Osteoblast (primary cell): ENCODE data around the gene GPC5. TPM values are rescaled to one million over a fixed set of nuclear protein-coding genes. Genes with fewer than 3 reads are reported as not detected.
"Not testable (repeated sequence)": the region's sequence is repeated elsewhere in the genome, so short reads cannot be mapped to it uniquely, and the experiment has no call there.

Experiments used
- DNase-seq: peaks from one replicate; pipeline ENCODE4 v3.0.0; 2011; ENCODE audit warnings: low spot score, mixed read lengths; ENCODE audit not compliant: insufficient read length; ENCODE audit errors: missing footprints
- H2AFZ ChIP-seq: 2 replicates; pipeline ENCODE4 v1.6.0; 2011; ENCODE audit warnings: mild to moderate bottlenecking, low read length
- H3K27ac ChIP-seq: 2 replicates; pipeline ENCODE4 v1.5.1; 2011; ENCODE audit warnings: mild to moderate bottlenecking, low read depth, low read length, moderate library complexity
- H3K27me3 ChIP-seq: 2 replicates; pipeline ENCODE4 v1.6.0; 2012; ENCODE audit warnings: mild to moderate bottlenecking, control low read depth, inconsistent platforms, low read length, moderate library complexity; ENCODE audit not compliant: insufficient read depth
- H3K36me3 ChIP-seq: 2 replicates; pipeline ENCODE4 v1.5.1; 2011; ENCODE audit warnings: mild to moderate bottlenecking, low read length, control low read depth, moderate library complexity; ENCODE audit not compliant: insufficient read depth
- H3K4me1 ChIP-seq: 2 replicates; pipeline ENCODE4 v1.5.1; 2011; ENCODE audit warnings: mild to moderate bottlenecking, low read length, control low read depth, moderate library complexity; ENCODE audit not compliant: insufficient read depth
- H3K4me2 ChIP-seq: 2 replicates; pipeline ENCODE4 v1.6.0; 2011; ENCODE audit warnings: mild to moderate bottlenecking, low read length; ENCODE audit not compliant: insufficient read depth
- H3K4me3 ChIP-seq: fragments of 200-600 bp; sonication (generic); 3 replicates; pipeline ENCODE4 v1.5.1; 2012; ENCODE audit warnings: mild to moderate bottlenecking, low read length, inconsistent platforms; ENCODE audit not compliant: insufficient read depth
- H3K79me2 ChIP-seq: 2 replicates; pipeline ENCODE4 v1.6.0; 2012; ENCODE audit warnings: mild to moderate bottlenecking, low read length, control low read depth, inconsistent platforms; ENCODE audit not compliant: insufficient read depth
- H3K9me3 ChIP-seq: 2 replicates; pipeline ENCODE4 v1.5.1; 2011; ENCODE audit warnings: low read depth, low read length, control low read depth
- H4K20me1 ChIP-seq: 2 replicates; pipeline ENCODE4 v1.6.0; 2012; ENCODE audit warnings: mild to moderate bottlenecking, low read length, control low read depth; ENCODE audit not compliant: insufficient read depth
- CTCF ChIP-seq: IDR thresholded peaks from 2 replicates; pipeline ENCODE4 v1.5.1; 2011; ENCODE audit warnings: mild to moderate bottlenecking, low read depth, low read length, moderate library complexity; ENCODE audit errors: extremely low read depth
- total RNA-seq: library from RNA; depleted of rRNA; stranded (reverse); fragments of >200 nt; gene quantifications from 2 replicates; pipeline ENCODE4 v1.2.3, GENCODE V29; 2012

The GPC5 gene
- total RNA-seq, 1 donor: 0.36 TPM

DNA sequence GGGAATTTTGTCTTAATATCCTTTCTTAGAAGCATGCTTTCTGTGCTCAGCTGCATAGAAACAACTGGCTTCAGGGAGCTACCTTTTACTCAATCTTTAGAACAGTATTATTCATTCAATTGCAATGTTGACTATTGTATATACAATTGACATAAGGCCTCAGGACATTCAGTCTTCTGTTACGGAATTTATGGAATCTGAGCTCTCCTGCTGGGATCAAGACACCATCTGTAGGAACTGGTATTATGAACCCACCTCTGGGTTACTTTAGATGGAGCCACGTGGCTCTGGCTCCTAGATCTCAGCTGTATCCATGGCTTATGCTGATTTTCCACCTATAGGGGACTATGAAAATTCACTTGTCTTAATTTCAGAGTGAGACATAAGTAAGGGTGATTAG is 1112.0 kb downstream of the GPC5 start:
- H3K9me3 ChIP-seq: no peaks in the 10 kb centered on the region

DNA sequence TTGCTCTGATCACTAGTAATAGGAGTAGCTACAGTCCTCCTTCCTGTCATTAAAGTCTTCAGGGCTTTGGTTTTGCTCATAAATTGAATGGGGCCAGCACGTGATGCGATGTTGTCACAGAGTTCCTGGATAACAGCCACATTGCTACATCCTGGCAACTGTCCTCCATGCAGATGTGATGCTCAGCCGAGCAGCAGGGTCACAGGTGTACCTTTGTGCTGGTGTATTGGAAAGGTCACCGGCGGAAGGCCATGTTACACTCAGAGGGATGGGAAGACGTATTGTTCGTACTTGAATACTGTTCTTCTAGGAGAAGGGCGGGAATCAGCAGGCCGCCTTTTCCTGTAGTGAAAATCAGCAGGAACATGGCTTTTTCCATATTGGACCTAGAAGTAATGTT is 1114.4 kb downstream of the GPC5 start:
- no peak overlapping the region for H3K4me3 ChIP-seq
- no peak for TF ChIP-seq CTCF
- H3K9me3 ChIP-seq: no peaks in the 10 kb centered on the region
- DNase-seq: no peak
- H2AFZ ChIP-seq: no peak overlapping the region
- no peaks in the 10 kb centered on the region for H3K36me3 ChIP-seq
- H3K27me3 ChIP-seq: no peaks in the 10 kb centered on the region
- H4K20me1 ChIP-seq: no peaks in the 10 kb centered on the region
- no peaks in the 10 kb centered on the region for H3K4me1 ChIP-seq
- H3K27ac ChIP-seq: no peak overlapping the region
- no peaks in the 10 kb centered on the region for H3K79me2 ChIP-seq
- no peak overlapping the region for H3K4me2 ChIP-seq

More for the DNA sequence above, 1112.0 kb downstream of the GPC5 start:
- no peak for TF ChIP-seq CTCF
- H4K20me1 ChIP-seq: no peaks in the 10 kb centered on the region
- H3K27ac ChIP-seq: no peak overlapping the region
- no peak overlapping the region for H2AFZ ChIP-seq
- H3K4me3 ChIP-seq: no peak overlapping the region
- no peaks in the 10 kb centered on the region for H3K27me3 ChIP-seq
- H3K4me1 ChIP-seq: no peaks in the 10 kb centered on the region
- H3K36me3 ChIP-seq: no peaks in the 10 kb centered on the region
- no peak overlapping the region for H3K4me2 ChIP-seq
- no peaks in the 10 kb centered on the region for H3K79me2 ChIP-seq
- DNase-seq: no peak

- Histone ChIP-seq H4K20me1 (no peaks in the 10 kb centered on the region), H2AFZ (no peak overlapping the region), H3K36me3 (no peaks in the 10 kb centered on the region), H3K4me1 (no peaks in the 10 kb centered on the region), H3K79me2 (no peaks in the 10 kb centered on the region), H3K4me2 (no peak overlapping the region), H3K27ac (no peak overlapping the region), H3K9me3 (no peaks in the 10 kb centered on the region), H3K4me3 (no peak overlapping the region), H3K27me3 (no peaks in the 10 kb centered on the region)
- DNase-seq: no peak
- TF ChIP-seq CTCF: no peak
Measured at GRCh38 chr13:92513672-92514071, 1115.3 kb downstream of the GPC5 start.

GRCh38 chr13:92514420-92515125 is 1116.2 kb downstream of the GPC5 start:
- no peak for TF ChIP-seq CTCF
- no peaks in the 10 kb centered on the region for H3K79me2 ChIP-seq

DNA sequence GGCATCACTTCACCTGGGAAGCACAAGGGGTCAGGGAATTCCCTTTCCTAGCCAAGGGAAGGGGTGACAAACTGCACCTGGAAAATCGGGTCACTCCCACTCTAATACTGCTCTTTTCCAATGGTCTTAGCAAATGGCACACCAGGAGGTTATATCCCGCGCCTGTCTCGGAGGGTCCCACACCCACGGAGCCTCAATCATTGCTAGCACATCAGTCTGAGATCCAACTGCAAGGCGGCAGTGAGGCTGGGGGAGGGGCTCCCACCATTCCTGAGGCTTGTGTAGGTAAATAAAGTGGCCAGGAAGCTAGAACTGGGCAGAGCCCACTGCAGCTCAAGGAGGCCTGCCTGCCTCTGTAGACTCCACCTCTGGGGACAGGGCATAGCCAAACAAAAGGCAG is 1118.5 kb downstream of the GPC5 start:
- H3K79me2 ChIP-seq, H2AFZ ChIP-seq, DNase-seq, H4K20me1 ChIP-seq, H3K4me3 ChIP-seq, H3K4me2 ChIP-seq, H3K4me1 ChIP-seq, H3K9me3 ChIP-seq, H3K36me3 ChIP-seq, H3K27me3 ChIP-seq, H3K27ac ChIP-seq: not testable (repeated sequence)

More at GRCh38 chr13:92514420-92515125, 1116.2 kb downstream of the GPC5 start:
- no peak for DNase-seq
- H3K9me3 ChIP-seq: no peaks in the 10 kb centered on the region
- H4K20me1 ChIP-seq: no peaks in the 10 kb centered on the region
- H3K36me3 ChIP-seq: no peaks in the 10 kb centered on the region
- no peaks in the 10 kb centered on the region for H3K4me1 ChIP-seq
- no peak overlapping the region for H3K4me2 ChIP-seq
- no peak overlapping the region for H2AFZ ChIP-seq
- no peak overlapping the region for H3K27ac ChIP-seq
- H3K4me3 ChIP-seq: no peak overlapping the region
- no peaks in the 10 kb centered on the region for H3K27me3 ChIP-seq

- DNase-seq, H3K4me1 ChIP-seq, H3K79me2 ChIP-seq, H3K4me2 ChIP-seq, H3K36me3 ChIP-seq, H3K27ac ChIP-seq, H3K9me3 ChIP-seq, H2AFZ ChIP-seq, H4K20me1 ChIP-seq, H3K4me3 ChIP-seq, H3K27me3 ChIP-seq: not testable (repeated sequence)
Measured at GRCh38 chr13:92518622-92519021, 1120.2 kb downstream of the GPC5 start.
